Measurements from ENCODE around the gene EIF2AK2. TPM values are rescaled to one million over a fixed set of nuclear protein-coding genes. Genes with fewer than 3 reads are reported as not detected.

Gene EIF2AK2
- total RNA-seq, 1 donor, result 42.3 TPM

- Histone ChIP-seq H3K36me3 (ENCODE audit: insufficient read depth, low read length) (peaks cover 45% of the 10 kb centered on the region), H2AFZ (ENCODE audit: low read length) (no peak overlapping the region), H3K79me2 (ENCODE audit: insufficient read depth, low read length) (no peaks in the 10 kb centered on the region), H3K27me3 (ENCODE audit: insufficient read depth, low read length) (no peaks in the 10 kb centered on the region), H3K4me2 (ENCODE audit: insufficient read depth, low read length) (no peak overlapping the region), H4K20me1 (ENCODE audit: insufficient read depth, low read length) (no peaks in the 10 kb centered on the region), H3K27ac (ENCODE audit: low read depth, low read length) (no peak overlapping the region), H3K9me3 (ENCODE audit: low read depth, low read length) (no peaks in the 10 kb centered on the region), H3K4me3 (ENCODE audit: insufficient read depth, low read length) (no peak overlapping the region), H3K4me1 (ENCODE audit: insufficient read depth, low read length) (peaks cover 13% of the 10 kb centered on the region)
- TF ChIP-seq, protein P1, sequence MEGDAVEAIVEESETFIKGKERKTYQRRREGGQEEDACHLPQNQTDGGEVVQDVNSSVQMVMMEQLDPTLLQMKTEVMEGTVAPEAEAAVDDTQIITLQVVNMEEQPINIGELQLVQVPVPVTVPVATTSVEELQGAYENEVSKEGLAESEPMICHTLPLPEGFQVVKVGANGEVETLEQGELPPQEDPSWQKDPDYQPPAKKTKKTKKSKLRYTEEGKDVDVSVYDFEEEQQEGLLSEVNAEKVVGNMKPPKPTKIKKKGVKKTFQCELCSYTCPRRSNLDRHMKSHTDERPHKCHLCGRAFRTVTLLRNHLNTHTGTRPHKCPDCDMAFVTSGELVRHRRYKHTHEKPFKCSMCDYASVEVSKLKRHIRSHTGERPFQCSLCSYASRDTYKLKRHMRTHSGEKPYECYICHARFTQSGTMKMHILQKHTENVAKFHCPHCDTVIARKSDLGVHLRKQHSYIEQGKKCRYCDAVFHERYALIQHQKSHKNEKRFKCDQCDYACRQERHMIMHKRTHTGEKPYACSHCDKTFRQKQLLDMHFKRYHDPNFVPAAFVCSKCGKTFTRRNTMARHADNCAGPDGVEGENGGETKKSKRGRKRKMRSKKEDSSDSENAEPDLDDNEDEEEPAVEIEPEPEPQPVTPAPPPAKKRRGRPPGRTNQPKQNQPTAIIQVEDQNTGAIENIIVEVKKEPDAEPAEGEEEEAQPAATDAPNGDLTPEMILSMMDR (IDR thresholded peaks at IDR 0.05; ENCODE audit: extremely low read depth, low read depth, low read length), result no peak
- no peak for DNase-seq (ENCODE audit: insufficient read length, low spot score, missing footprints)
These were observed 56.7 kb downstream of the EIF2AK2 start for GRCh38 chr2:37100054-37100453.

GRCh38 chr2:37098416-37099118, 58.2 kb downstream of the EIF2AK2 start:
- Histone ChIP-seq H4K20me1 (ENCODE audit: insufficient read depth, low read length) (no peaks in the 10 kb centered on the region), H3K4me1 (ENCODE audit: insufficient read depth, low read length) (peaks cover 4% of the 10 kb centered on the region), H3K27ac (ENCODE audit: low read depth, low read length) (no peak overlapping the region), H3K36me3 (ENCODE audit: insufficient read depth, low read length) (peaks cover 55% of the 10 kb centered on the region), H3K4me2 (ENCODE audit: insufficient read depth, low read length) (no peak overlapping the region), H3K79me2 (ENCODE audit: insufficient read depth, low read length) (no peaks in the 10 kb centered on the region), H3K9me3 (ENCODE audit: low read depth, low read length) (no peaks in the 10 kb centered on the region), H3K27me3 (ENCODE audit: insufficient read depth, low read length) (no peaks in the 10 kb centered on the region), H3K4me3 (ENCODE audit: insufficient read depth, low read length) (no peak overlapping the region), H2AFZ (ENCODE audit: low read length) (no peak overlapping the region)
- DNase-seq (ENCODE audit: insufficient read length, low spot score, missing footprints), result no peak
- TF ChIP-seq, protein P1 (IDR thresholded peaks at IDR 0.05; ENCODE audit: extremely low read depth, low read depth, low read length), result no peak

GRCh38 chr2:37096568-37096967, 60.2 kb downstream of the EIF2AK2 start:
- no peaks in the 10 kb centered on the region for H3K27me3 ChIP-seq (ENCODE audit: insufficient read depth, low read length)
- TF ChIP-seq, protein P1 (IDR thresholded peaks at IDR 0.05; ENCODE audit: extremely low read depth, low read depth, low read length), result no peak
- no peak overlapping the region for H3K4me3 ChIP-seq (ENCODE audit: insufficient read depth, low read length)
- H4K20me1 ChIP-seq (ENCODE audit: insufficient read depth, low read length), result no peaks in the 10 kb centered on the region
- no peaks in the 10 kb centered on the region for H3K9me3 ChIP-seq (ENCODE audit: low read depth, low read length)
- no peak overlapping the region for H2AFZ ChIP-seq (ENCODE audit: low read length)
- no peaks in the 10 kb centered on the region for H3K79me2 ChIP-seq (ENCODE audit: insufficient read depth, low read length)
- no peak overlapping the region for H3K27ac ChIP-seq (ENCODE audit: low read depth, low read length)
- no peak overlapping the region for H3K4me2 ChIP-seq (ENCODE audit: insufficient read depth, low read length)
- no peaks in the 10 kb centered on the region for H3K4me1 ChIP-seq (ENCODE audit: insufficient read depth, low read length)
- DNase-seq (ENCODE audit: insufficient read length, low spot score, missing footprints), result no peak
- H3K36me3 ChIP-seq (ENCODE audit: insufficient read depth, low read length), result peaks cover 55% of the 10 kb centered on the region

DNA sequence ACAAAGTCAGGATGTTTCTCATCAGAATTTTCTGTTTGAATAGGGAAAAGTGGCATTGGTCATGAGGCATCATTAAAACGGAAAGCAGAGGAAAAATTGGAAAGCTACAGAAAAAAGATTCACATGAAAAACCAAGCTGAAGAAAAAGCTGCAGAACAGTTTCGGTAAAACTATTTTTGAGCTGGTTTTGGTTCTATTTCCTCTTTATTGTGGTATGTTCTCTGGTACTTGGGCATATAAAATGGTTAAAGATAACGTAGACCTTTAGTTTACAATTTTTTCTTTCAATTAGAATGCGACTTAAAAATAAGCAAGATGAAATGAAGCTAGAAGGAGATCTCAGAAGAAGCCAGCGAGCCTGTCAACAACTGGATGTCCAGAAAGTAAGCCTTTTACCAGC, 64.9 kb downstream of the EIF2AK2 start:
- H3K27ac ChIP-seq (ENCODE audit: low read depth, low read length), result no peak overlapping the region
- no peaks in the 10 kb centered on the region for H4K20me1 ChIP-seq (ENCODE audit: insufficient read depth, low read length)
- H3K4me3 ChIP-seq (ENCODE audit: insufficient read depth, low read length), result no peak overlapping the region
- DNase-seq (ENCODE audit: insufficient read length, low spot score, missing footprints), result no peak
- no peak overlapping the region for H3K4me2 ChIP-seq (ENCODE audit: insufficient read depth, low read length)
- H3K4me1 ChIP-seq (ENCODE audit: insufficient read depth, low read length), result no peaks in the 10 kb centered on the region
- H2AFZ ChIP-seq (ENCODE audit: low read length), result no peak overlapping the region
- TF ChIP-seq, protein P1 (IDR thresholded peaks at IDR 0.05; ENCODE audit: extremely low read depth, low read depth, low read length), result no peak
- H3K79me2 ChIP-seq (ENCODE audit: insufficient read depth, low read length), result peaks cover 7% of the 10 kb centered on the region
- H3K9me3 ChIP-seq (ENCODE audit: low read depth, low read length), result no peaks in the 10 kb centered on the region
- H3K36me3 ChIP-seq (ENCODE audit: insufficient read depth, low read length), result peaks cover 48% of the 10 kb centered on the region
- H3K27me3 ChIP-seq (ENCODE audit: insufficient read depth, low read length), result no peaks in the 10 kb centered on the region

Measured in osteoblast (primary cell).